ENCODE results near the gene LRCOL1.
A peak's percentile ranks its signal among the peaks of the same experiment; 100 is the strongest.

Gene LRCOL1

DNA sequence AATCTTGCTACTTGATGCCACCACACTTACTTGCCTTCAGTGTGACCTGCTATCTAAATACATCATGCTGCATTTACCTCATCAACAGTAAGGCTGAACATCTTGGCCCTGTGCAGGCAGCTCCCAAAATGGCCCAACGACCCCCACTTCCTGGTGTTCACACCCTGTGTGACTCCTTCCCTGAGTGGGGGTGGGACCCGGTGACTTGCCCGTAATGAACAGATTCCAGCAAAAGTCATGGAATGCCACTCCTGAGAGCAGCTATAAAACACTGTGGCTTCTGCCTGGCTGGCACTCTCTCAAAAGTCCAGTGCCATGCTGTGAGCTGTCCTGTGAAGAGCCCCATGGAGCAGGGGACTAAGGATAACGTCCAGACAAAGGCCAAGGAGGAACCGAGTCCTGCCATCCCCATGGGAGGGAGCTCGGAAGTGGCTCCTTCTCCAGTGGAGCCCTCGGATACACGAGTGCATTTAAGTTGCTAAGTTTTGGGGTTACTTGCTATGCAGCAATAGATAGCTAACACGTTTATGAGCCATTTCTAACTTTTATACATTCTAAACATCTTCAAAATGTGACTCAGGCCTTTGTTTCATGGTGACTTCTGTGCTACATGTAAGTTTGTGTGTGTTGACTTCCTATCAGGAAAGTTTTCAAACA, 41.2 kb upstream of the LRCOL1 start:
- no peak for DNase-seq
- peaks cover 21 to 91% (median 50%) of the 10 kb centered on the region in 4 experiments for H3K36me3 ChIP-seq (ENCODE audit: control insufficient read depth in 4 of 4, insufficient read depth in 4 of 4, low read length in 3 of 4)
- no peaks in the 10 kb centered on the region for H3K27me3 ChIP-seq (replicated peaks in 2 of 5; ENCODE audit: control insufficient read depth in 4 of 5, insufficient read depth in 5 of 5, low read length in 4 of 5)
- 95% methylated on average over 6 of the region's 9 CpGs for WGBS (ENCODE audit: insufficient coverage)
- CTCF ChIA-PET = interaction anchor here (1.5 kb wide), 1 partner anchor 10 kb away, joined by 4 read pairs; no protein-coding TSS in a partner anchor
- H3K4me1 ChIP-seq (ENCODE audit: control extremely low read depth in 1 of 4, control insufficient read depth in 4 of 4, insufficient read depth in 4 of 4, low read length in 3 of 4) = no peaks in the 10 kb centered on the region
- H3K27ac ChIP-seq (ENCODE audit: insufficient read depth in 1 of 2, low read depth in 1 of 2, low read length in 2 of 2, poor library complexity in 1 of 2, severe bottlenecking in 2 of 2) = peak overlapping the region in 1 of 2 experiments; percentile 9
- H3K9me3 ChIP-seq (ENCODE audit: control extremely low read depth in 1 of 5, control insufficient read depth in 4 of 5, insufficient read depth in 2 of 5, low read depth in 1 of 5, low read length in 4 of 5) = no peaks in the 10 kb centered on the region
- POLR2A ChIA-PET = no interaction called here
- no peak overlapping the region for H3K4me3 ChIP-seq (ENCODE audit: control insufficient read depth in 1 of 7, extremely low read depth in 1 of 7, insufficient read depth in 4 of 7, low read depth in 2 of 7, low read length in 6 of 7)

DNA sequence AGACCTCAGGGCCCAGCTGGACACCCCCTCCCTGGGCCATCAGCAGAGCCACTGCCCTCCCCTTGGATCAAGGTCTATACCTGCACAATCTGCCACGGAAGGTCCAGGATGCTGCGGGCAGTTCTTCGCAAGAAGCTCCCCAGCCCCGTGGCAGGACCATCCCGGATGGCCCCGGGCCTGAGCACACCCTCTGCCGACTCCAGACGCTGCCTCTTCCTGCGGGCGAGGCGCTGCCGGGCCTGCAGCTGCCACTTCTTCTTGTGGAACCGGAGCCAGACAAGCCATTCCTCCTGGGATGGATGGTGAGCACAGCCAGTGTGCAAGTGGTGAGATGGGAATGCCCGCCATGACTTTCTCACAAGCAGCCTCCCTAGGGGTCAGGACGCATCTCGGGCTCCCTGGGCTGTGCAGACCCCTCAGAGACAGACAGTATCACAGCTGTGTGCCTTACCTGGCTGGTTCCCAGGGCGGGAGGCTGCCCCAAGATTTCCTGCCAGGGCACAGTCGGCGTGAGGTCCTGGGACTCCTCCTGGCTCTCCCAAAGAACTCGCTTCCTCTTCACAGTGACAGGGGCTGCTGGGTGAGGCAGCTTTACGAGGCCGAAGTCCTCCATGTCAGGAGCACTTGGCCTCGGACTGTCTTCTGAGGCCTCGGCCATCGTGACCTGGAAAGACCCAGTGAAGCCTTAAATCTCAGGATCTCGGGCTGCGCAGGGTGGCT, 39.0 kb upstream of the LRCOL1 start:
- ChIA-PET POLR2A (no interaction called here), CTCF (interaction anchor here (0.9 to 1.2 kb wide), 3 partner anchors 8 to 22 kb away, joined by 3 to 5 read pairs (median 3); no protein-coding TSS in a partner anchor)
- 95% methylated on average over 26 of the region's 27 CpGs for WGBS (ENCODE audit: insufficient coverage)
- H3K27ac ChIP-seq (ENCODE audit: insufficient read depth in 1 of 2, low read depth in 1 of 2, low read length in 2 of 2, poor library complexity in 1 of 2, severe bottlenecking in 2 of 2) = no peak overlapping the region
- H3K4me3 ChIP-seq (ENCODE audit: control insufficient read depth in 1 of 7, extremely low read depth in 1 of 7, insufficient read depth in 4 of 7, low read depth in 2 of 7, low read length in 6 of 7) = no peak overlapping the region
- no peak for DNase-seq
- H3K36me3 ChIP-seq (ENCODE audit: control insufficient read depth in 4 of 4, insufficient read depth in 4 of 4, low read length in 3 of 4) = peaks cover 21 to 86% (median 51%) of the 10 kb centered on the region in 4 experiments
- H3K27me3 ChIP-seq (replicated peaks in 2 of 5; ENCODE audit: control insufficient read depth in 4 of 5, insufficient read depth in 5 of 5, low read length in 4 of 5) = no peaks in the 10 kb centered on the region
- H3K9me3 ChIP-seq (ENCODE audit: control extremely low read depth in 1 of 5, control insufficient read depth in 4 of 5, insufficient read depth in 2 of 5, low read depth in 1 of 5, low read length in 4 of 5) = no peaks in the 10 kb centered on the region
- H3K4me1 ChIP-seq (ENCODE audit: control extremely low read depth in 1 of 4, control insufficient read depth in 4 of 4, insufficient read depth in 4 of 4, low read length in 3 of 4) = no peaks in the 10 kb centered on the region

DNA sequence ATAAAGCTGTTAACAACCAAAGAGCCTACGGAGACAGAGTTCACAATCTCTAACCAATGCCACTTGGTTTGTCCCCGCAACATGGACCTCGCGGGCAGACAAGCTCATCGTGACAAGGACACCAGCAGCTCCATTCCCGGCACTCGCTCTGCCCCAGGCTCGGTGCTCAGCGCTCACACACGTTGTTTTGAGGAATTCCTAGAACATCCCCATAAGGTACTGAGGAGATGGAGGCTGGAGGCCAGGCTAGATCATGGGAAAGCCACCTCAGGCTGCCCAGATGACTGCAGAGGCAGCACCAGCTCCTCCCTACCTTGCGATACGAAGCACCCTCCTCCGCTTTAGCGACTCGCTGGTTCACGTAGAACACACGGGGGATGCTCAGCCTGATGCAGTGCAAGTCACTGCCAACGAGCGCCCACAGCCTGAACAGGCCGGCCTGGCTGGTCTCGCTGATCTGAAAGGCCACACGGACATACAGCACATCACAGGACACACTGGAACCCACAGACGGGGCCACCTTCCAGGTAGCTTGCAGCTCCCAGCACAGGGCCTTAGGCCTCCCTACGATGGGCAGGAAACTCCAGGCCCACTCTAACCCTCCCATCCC, 38.3 kb upstream of the LRCOL1 start:
- peaks cover 21 to 86% (median 51%) of the 10 kb centered on the region in 4 experiments for H3K36me3 ChIP-seq (ENCODE audit: control insufficient read depth in 4 of 4, insufficient read depth in 4 of 4, low read length in 3 of 4)
- WGBS (ENCODE audit: insufficient coverage) = 96% methylated on average over 24 of the region's 24 CpGs

DNA sequence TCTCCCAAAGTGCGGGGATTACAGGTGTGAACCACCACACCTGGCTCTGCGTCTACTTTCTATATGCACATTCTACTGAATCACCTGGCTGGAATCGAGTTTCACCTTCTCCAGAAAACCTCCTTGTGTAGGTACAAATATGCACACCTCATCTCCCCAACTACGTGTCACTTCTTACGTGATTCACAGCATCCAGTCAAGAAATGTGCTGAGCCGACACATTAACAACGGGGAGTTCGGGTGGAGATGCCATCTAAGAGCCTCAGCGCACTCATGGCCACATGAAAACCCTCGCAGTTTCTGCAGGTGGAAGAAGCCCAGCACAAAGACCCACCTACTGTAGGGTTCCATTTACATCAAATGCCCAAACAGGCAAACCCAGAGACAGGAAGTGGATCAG, 37.5 kb upstream of the LRCOL1 start:
- H3K4me1 ChIP-seq (ENCODE audit: control extremely low read depth in 1 of 4, control insufficient read depth in 4 of 4, insufficient read depth in 4 of 4, low read length in 3 of 4) = no peaks in the 10 kb centered on the region
- H3K27ac ChIP-seq (ENCODE audit: insufficient read depth in 1 of 2, low read depth in 1 of 2, low read length in 2 of 2, poor library complexity in 1 of 2, severe bottlenecking in 2 of 2) = no peak overlapping the region
- no peaks in the 10 kb centered on the region for H3K9me3 ChIP-seq (ENCODE audit: control extremely low read depth in 1 of 5, control insufficient read depth in 4 of 5, insufficient read depth in 2 of 5, low read depth in 1 of 5, low read length in 4 of 5)
- CTCF ChIA-PET = interaction anchor here (1.2 kb wide), 3 partner anchors 9 to 10 kb away, joined by 4 to 7 read pairs (median 5); no protein-coding TSS in a partner anchor
- DNase-seq = no peak
- no peak overlapping the region for H3K4me3 ChIP-seq (ENCODE audit: control insufficient read depth in 1 of 7, extremely low read depth in 1 of 7, insufficient read depth in 4 of 7, low read depth in 2 of 7, low read length in 6 of 7)
- peaks cover 21 to 87% (median 55%) of the 10 kb centered on the region in 4 experiments for H3K36me3 ChIP-seq (ENCODE audit: control insufficient read depth in 4 of 4, insufficient read depth in 4 of 4, low read length in 3 of 4)
- POLR2A ChIA-PET = no interaction called here
- WGBS (ENCODE audit: insufficient coverage) = 100% methylated on average over 8 of the region's 10 CpGs
- no peaks in the 10 kb centered on the region for H3K27me3 ChIP-seq (replicated peaks in 2 of 5; ENCODE audit: control insufficient read depth in 4 of 5, insufficient read depth in 5 of 5, low read length in 4 of 5)

More for the DNA sequence above, 38.3 kb upstream of the LRCOL1 start:
- POLR2A ChIA-PET = no interaction called here
- Histone ChIP-seq H3K9me3 (ENCODE audit: control extremely low read depth in 1 of 5, control insufficient read depth in 4 of 5, insufficient read depth in 2 of 5, low read depth in 1 of 5, low read length in 4 of 5) (no peaks in the 10 kb centered on the region), H3K27ac (ENCODE audit: insufficient read depth in 1 of 2, low read depth in 1 of 2, low read length in 2 of 2, poor library complexity in 1 of 2, severe bottlenecking in 2 of 2) (no peak overlapping the region), H3K4me1 (ENCODE audit: control extremely low read depth in 1 of 4, control insufficient read depth in 4 of 4, insufficient read depth in 4 of 4, low read length in 3 of 4) (no peaks in the 10 kb centered on the region), H3K4me3 (ENCODE audit: control insufficient read depth in 1 of 7, extremely low read depth in 1 of 7, insufficient read depth in 4 of 7, low read depth in 2 of 7, low read length in 6 of 7) (no peak overlapping the region), H3K27me3 (replicated peaks in 2 of 5; ENCODE audit: control insufficient read depth in 4 of 5, insufficient read depth in 5 of 5, low read length in 4 of 5) (no peaks in the 10 kb centered on the region)
- CTCF ChIA-PET = interaction anchor here (0.9 to 1.2 kb wide), 3 partner anchors 8 to 22 kb away, joined by 3 to 5 read pairs (median 3); no protein-coding TSS in a partner anchor
- no peak for DNase-seq

DNA sequence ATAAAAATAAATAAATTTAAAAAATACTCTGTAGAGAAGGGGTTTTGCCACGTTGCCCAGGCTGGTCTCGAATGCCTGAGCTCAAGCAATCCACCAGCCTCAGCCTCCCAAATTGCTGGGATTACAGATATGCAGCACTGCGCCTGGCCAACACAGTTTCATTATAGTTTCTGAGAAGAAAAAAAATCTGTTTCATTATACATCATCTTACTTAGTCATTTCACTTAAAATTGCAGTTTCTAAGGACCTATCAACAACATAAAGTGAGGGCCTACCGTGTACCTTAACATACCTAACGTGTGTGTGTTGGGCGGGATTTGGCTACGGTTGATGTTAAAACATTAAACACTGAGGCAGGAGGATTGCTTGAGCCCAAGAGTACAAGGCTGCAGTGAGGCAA, 36.5 kb upstream of the LRCOL1 start:
- Histone ChIP-seq H3K27me3 (replicated peaks in 2 of 5; ENCODE audit: control insufficient read depth in 4 of 5, insufficient read depth in 5 of 5, low read length in 4 of 5) (no peaks in the 10 kb centered on the region), H3K4me1 (ENCODE audit: control extremely low read depth in 1 of 4, control insufficient read depth in 4 of 4, insufficient read depth in 4 of 4, low read length in 3 of 4) (no peaks in the 10 kb centered on the region), H3K9me3 (ENCODE audit: control extremely low read depth in 1 of 5, control insufficient read depth in 4 of 5, insufficient read depth in 2 of 5, low read depth in 1 of 5, low read length in 4 of 5) (no peaks in the 10 kb centered on the region), H3K27ac (ENCODE audit: insufficient read depth in 1 of 2, low read depth in 1 of 2, low read length in 2 of 2, poor library complexity in 1 of 2, severe bottlenecking in 2 of 2) (no peak overlapping the region), H3K4me3 (ENCODE audit: control insufficient read depth in 1 of 7, extremely low read depth in 1 of 7, insufficient read depth in 4 of 7, low read depth in 2 of 7, low read length in 6 of 7) (no peak overlapping the region), H3K36me3 (ENCODE audit: control insufficient read depth in 4 of 4, insufficient read depth in 4 of 4, low read length in 3 of 4) (peaks cover 20 to 89% (median 63%) of the 10 kb centered on the region in 4 experiments)
- no peak for DNase-seq
- 100% methylated on average over 4 of the region's 7 CpGs for WGBS (ENCODE audit: insufficient coverage)
- ChIA-PET POLR2A (no interaction called here), CTCF (interaction anchor here (1.2 kb wide), 2 partner anchors 8 to 10 kb away, joined by 4 to 7 read pairs; no protein-coding TSS in a partner anchor)

DNA sequence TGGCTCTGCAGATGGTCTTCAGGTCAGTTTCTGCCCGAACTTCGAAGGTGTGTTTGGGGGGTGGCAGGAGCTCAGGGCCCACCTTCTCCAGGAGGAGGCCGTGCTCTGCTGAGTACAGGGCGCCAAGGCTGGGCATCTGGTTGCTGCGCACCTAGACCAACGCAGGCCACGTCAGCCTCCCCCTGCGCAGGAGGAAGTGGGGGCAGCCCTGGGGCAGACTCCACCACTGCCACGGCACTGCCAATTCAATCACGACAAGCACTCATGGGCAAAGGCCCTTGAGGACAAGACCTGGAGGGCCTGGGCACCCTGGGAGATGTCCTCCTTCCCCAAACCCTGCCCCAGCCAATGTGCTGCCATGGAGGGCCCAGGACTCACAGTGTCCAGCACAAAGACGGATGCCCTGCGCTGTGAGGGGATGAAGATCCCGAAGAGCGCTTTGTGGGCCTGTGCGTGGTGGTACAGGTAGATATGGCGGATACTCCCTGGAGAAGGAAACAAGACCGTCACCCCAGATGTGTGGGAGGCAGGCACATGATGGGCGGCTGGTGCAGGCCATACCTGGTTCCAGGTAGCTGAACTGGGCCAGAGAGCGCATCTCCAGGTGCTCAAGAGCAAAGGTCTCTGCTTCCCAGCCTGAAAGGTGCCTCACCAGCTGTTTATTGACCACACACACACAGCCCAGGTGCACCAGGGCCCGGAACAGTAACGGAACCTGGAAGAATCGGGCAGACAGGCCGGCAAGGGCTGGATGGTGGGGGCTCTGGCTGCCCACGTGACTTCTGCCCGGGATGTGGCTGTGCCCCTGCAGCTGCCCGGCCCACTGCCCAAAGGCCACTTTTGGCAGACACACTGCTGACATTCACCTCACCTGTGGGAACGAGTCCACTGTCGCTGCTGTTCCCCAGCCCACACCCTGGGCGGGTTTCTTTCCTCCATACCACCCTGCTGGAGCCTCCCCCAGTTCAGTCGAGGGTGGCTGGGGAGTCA, 32.8 kb upstream of the LRCOL1 start:
- H3K4me1 ChIP-seq (ENCODE audit: control extremely low read depth in 1 of 4, control insufficient read depth in 4 of 4, insufficient read depth in 4 of 4, low read length in 3 of 4) = peaks cover 0 to 11% (median 2%) of the 10 kb centered on the region in 4 experiments
- no peak overlapping the region for H3K27ac ChIP-seq (ENCODE audit: insufficient read depth in 1 of 2, low read depth in 1 of 2, low read length in 2 of 2, poor library complexity in 1 of 2, severe bottlenecking in 2 of 2)
- peaks cover 11 to 88% (median 61%) of the 10 kb centered on the region in 4 experiments for H3K36me3 ChIP-seq (ENCODE audit: control insufficient read depth in 4 of 4, insufficient read depth in 4 of 4, low read length in 3 of 4)
- 97% methylated on average over 23 of the region's 30 CpGs for WGBS (ENCODE audit: insufficient coverage)
- ChIA-PET CTCF (interaction anchor here (0.9 to 2.7 kb wide), 3 partner anchors 14 to 43 kb away, joined by 3 to 10 read pairs (median 4); no protein-coding TSS in a partner anchor), POLR2A (no interaction called here)
- H3K4me3 ChIP-seq (ENCODE audit: control insufficient read depth in 1 of 7, extremely low read depth in 1 of 7, insufficient read depth in 4 of 7, low read depth in 2 of 7, low read length in 6 of 7) = no peak overlapping the region
- no peaks in the 10 kb centered on the region for H3K9me3 ChIP-seq (ENCODE audit: control extremely low read depth in 1 of 5, control insufficient read depth in 4 of 5, insufficient read depth in 2 of 5, low read depth in 1 of 5, low read length in 4 of 5)
- DNase-seq = no peak
- H3K27me3 ChIP-seq (replicated peaks in 2 of 5; ENCODE audit: control insufficient read depth in 4 of 5, insufficient read depth in 5 of 5, low read length in 4 of 5) = no peaks in the 10 kb centered on the region
